T-helper 2 cell treated with Interferon-gamma antibody and Interleukin-4, amounts not matched to agents 5 μg/mL and 100 μg/mL, for 36 hours (primary cell): ENCODE results near the gene SERGEF.

Source experiments
- DNase-seq: peaks from one replicate; pipeline ENCODE4 v3.0.0; 2021; ENCODE audit warnings: low spot score
- H3K27ac Mint-ChIP-seq: one replicate; pipeline ENCODE4 v1.8.0; 2021; ENCODE audit warnings: mild to moderate bottlenecking, mixed read lengths
- H3K27me3 Mint-ChIP-seq: one replicate; pipeline ENCODE4 v1.8.0; 2021; ENCODE audit warnings: low read depth, mixed read lengths
- H3K36me3 Mint-ChIP-seq: one replicate; pipeline ENCODE4 v1.8.0; 2021; ENCODE audit warnings: low read depth, mixed read lengths
- H3K4me1 Mint-ChIP-seq: one replicate; pipeline ENCODE4 v1.8.0; 2021; ENCODE audit warnings: low read depth, mixed read lengths
- H3K4me3 Mint-ChIP-seq: one replicate; pipeline ENCODE4 v1.8.0; 2022; ENCODE audit warnings: mild to moderate bottlenecking, moderate library complexity, mixed read lengths
- H3K9me3 Mint-ChIP-seq: one replicate; pipeline ENCODE4 v1.8.0; 2021; ENCODE audit warnings: mixed read lengths

Gene SERGEF

DNA sequence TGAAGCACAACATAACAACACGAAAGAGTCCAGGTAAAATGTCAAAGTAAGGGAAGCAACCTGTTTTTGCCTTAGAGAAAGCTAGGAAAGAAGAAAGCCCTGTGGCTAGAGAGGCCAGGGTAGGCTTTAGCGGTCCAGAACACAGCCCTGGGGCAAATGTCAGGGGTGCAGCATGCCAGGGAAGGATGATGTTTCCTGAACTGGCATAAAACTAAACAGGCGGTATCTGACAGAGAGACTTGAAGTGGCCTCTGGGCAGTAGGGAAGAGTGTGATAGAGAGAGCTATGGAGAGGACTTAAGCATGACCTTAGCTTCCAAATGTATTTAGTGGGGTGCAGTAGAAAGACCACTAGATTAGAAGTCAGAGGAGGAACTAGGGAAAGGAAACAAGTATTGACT, 174.7 kb downstream of the SERGEF start:
- no peak overlapping the region for H3K4me3 Mint-ChIP-seq

DNA sequence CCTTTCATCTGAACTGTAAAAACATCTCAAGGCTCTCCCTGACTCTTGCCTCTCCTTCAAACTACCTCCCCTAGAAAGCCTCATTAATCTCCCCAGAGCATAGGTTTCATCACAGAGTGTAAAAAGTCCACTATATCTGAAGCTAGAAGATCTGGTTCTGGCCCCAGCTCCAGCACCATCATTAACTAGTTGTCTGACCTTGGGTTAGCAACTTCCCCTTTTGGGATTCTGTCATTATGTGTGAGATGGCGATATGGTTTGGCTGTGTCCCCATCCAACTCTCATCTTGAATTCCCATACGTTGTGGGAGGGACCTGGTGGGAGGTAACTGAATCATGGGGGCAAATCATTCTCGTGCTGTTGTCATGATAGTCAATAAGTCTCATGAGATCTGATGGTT, 181.0 kb downstream of the SERGEF start:
- Mint-ChIP-seq H3K4me3 (no peak overlapping the region), H3K27me3 (no peaks in the 10 kb centered on the region), H3K27ac (no peak overlapping the region), H3K4me1 (no peaks in the 10 kb centered on the region), H3K36me3 (no peaks in the 10 kb centered on the region), H3K9me3 (no peaks in the 10 kb centered on the region)
- no peak for DNase-seq

More for the DNA sequence above, 174.7 kb downstream of the SERGEF start:
- Mint-ChIP-seq H3K9me3 (no peaks in the 10 kb centered on the region), H3K36me3 (no peaks in the 10 kb centered on the region), H3K27me3 (no peaks in the 10 kb centered on the region), H3K27ac (no peak overlapping the region), H3K4me1 (peaks cover 3% of the 10 kb centered on the region)
- DNase-seq: no peak

DNA sequence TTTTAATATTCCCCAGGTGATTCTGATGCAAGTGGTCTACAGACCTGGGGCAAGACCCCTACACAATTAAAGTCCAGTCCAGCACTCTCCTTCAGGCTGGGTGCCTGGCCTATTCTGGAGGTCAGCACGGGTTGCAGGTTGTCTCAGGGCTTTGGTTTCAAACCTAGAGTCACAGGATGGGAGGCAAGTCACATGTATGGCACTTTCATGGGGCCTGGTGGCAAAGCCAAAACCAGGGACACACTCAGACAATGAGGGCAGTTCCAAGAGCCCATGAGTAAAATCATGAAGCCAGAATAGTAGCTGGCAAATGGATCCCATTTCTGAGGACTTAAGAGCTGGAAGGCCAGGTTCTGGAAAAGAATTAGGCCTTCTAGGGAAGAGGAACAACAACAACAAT, 181.6 kb downstream of the SERGEF start:
- Mint-ChIP-seq H3K27me3 (no peaks in the 10 kb centered on the region), H3K36me3 (no peaks in the 10 kb centered on the region), H3K27ac (no peak overlapping the region), H3K4me1 (no peaks in the 10 kb centered on the region), H3K4me3 (no peak overlapping the region), H3K9me3 (no peaks in the 10 kb centered on the region)
- no peak for DNase-seq

DNA sequence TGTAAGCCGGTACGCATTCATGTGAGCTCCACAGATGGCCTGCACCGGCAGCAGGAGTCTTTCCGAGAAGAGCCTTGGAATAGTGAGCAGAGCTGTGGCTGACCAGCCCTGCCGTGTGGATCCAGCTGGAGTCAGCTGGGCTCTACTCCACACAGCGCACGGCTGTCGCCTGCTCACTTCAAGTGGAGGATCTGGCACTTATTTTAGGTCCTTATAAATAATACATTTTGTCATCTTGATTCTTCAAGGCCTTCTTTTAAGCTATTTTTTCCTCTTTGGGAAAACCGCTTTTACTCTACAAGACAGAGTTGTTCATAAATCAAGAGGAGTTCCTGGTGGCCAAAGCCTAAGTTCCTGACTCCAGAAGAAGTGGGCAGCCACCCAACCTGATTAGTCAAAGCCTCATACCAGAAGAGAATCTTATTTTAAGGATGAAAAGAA, 184.5 kb downstream of the SERGEF start:
- H3K4me3 Mint-ChIP-seq: no peak overlapping the region
- no peaks in the 10 kb centered on the region for H3K36me3 Mint-ChIP-seq
- H3K27ac Mint-ChIP-seq: no peak overlapping the region
- no peaks in the 10 kb centered on the region for H3K27me3 Mint-ChIP-seq
- H3K4me1 Mint-ChIP-seq: no peaks in the 10 kb centered on the region
- DNase-seq: no peak
- H3K9me3 Mint-ChIP-seq: no peaks in the 10 kb centered on the region

DNA sequence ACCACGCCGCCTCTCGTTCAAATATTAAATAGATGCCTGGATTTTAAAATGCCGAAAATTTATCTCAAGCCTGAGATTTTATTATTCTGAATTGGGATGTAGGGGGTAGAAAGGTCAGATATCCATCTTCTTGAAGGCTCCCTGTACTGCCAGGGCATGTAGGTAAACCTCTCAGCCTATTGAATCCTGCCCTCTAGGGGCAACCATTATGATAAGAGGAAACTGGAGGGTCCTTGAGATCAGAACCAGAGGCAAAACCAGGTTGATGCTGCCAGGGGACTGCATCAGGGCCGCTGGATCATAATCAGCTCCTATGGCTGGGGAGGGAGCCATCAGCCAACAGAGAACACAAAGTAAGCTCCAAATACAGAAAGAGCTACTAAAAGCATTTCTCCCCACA, 185.8 kb downstream of the SERGEF start:
- Mint-ChIP-seq H3K9me3 (no peaks in the 10 kb centered on the region), H3K4me1 (no peaks in the 10 kb centered on the region), H3K27ac (no peak overlapping the region), H3K27me3 (no peaks in the 10 kb centered on the region), H3K4me3 (no peak overlapping the region), H3K36me3 (no peaks in the 10 kb centered on the region)
- DNase-seq: no peak

DNA sequence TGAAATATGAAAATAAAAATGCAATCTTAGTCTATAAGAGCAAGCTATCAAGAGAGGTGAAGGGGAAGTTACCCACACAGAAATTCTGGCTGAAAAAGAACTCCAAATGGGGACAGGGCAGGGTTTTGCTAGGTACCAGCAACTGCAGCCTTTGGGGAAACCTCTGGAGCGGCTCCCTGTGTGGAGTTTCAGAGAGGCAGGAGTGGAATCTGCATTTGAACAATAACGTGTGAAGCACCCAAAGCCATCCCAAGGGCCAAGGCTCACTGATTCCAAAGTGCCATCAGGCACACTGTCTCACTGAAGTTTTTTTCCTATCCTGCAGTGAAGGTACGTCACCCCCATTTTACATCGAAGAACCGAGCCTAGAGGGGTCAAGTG, 190.5 kb downstream of the SERGEF start:
- H3K4me3 Mint-ChIP-seq: no peak overlapping the region
- no peaks in the 10 kb centered on the region for H3K4me1 Mint-ChIP-seq
- DNase-seq: no peak
- H3K27ac Mint-ChIP-seq: no peak overlapping the region
- H3K27me3 Mint-ChIP-seq: no peaks in the 10 kb centered on the region
- H3K9me3 Mint-ChIP-seq: no peaks in the 10 kb centered on the region
- H3K36me3 Mint-ChIP-seq: no peaks in the 10 kb centered on the region

DNA sequence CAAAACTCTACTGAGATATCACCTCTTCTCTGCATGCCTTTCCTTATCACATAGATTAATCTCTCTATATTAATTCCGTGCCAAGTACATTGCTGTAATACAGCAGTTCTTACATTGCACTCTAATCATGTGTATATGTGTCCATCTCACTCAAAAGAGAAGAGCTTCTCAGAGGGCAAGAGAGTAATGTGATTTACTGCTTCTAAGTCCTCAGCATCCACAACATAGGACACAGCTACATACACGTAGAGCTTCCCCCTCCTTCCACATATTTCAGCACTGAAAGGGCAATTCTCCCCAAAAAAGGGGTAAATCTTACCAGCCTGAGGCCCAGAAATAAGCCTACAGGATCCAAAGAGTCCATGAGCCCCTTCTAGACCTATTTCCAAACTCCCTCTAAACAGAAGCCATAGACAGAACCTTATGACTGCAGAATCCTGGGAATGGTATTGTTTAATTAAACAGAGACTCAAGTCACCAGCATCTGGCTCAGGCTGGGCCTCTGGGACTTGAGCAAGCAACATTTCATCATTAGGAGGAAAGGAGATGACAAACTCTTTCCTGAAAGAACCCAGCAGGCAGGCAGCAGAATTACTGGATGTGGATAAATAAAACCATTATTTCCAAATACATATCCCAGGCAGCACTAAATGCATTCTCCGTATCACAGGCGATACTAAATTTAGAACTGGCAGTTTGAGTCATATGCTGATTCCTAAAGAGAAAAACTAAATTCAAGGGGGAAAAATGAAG, 191.0 kb downstream of the SERGEF start:
- no peaks in the 10 kb centered on the region for H3K4me1 Mint-ChIP-seq
- no peak overlapping the region for H3K27ac Mint-ChIP-seq
- H3K4me3 Mint-ChIP-seq: no peak overlapping the region
- H3K36me3 Mint-ChIP-seq: no peaks in the 10 kb centered on the region
- no peaks in the 10 kb centered on the region for H3K27me3 Mint-ChIP-seq
- no peak for DNase-seq
- no peaks in the 10 kb centered on the region for H3K9me3 Mint-ChIP-seq

DNA sequence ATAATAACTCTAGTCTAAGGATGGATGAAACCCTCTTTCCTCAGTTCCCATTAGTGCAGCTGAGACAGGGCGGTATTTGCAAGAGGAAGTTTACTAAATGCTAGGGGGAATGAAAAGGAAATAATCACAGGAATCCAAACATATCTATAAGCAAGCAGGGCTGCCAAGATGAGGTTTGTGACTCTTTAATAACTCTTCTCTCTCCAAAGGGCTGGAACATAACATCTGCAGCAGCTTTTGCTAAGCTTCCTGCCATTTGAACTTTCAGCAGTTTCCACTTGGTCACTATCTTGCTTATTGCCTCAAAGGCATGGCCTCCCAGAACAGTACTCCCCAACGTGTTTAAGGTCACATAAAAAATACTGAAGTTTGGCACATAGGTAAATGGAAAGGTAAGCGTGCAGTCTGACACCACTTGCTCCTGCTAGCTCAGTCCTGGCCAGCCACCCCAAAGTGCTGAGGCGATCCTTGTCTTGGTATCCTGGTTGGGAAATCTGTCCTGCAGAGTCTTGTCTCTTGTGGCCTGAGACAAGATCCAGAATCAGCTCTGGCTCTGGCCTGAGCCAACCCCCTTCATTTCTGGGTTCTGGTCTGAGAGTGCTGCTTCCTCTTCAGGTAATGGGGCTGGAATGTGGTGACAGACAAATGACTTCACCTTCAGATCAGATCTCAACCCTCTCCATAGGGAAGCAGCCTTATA, 196.5 kb downstream of the SERGEF start:
- Mint-ChIP-seq H3K27ac (no peak overlapping the region), H3K36me3 (no peaks in the 10 kb centered on the region), H3K4me1 (peaks cover 2% of the 10 kb centered on the region), H3K27me3 (no peaks in the 10 kb centered on the region), H3K9me3 (no peaks in the 10 kb centered on the region), H3K4me3 (no peak overlapping the region)
- DNase-seq: no peak

DNA sequence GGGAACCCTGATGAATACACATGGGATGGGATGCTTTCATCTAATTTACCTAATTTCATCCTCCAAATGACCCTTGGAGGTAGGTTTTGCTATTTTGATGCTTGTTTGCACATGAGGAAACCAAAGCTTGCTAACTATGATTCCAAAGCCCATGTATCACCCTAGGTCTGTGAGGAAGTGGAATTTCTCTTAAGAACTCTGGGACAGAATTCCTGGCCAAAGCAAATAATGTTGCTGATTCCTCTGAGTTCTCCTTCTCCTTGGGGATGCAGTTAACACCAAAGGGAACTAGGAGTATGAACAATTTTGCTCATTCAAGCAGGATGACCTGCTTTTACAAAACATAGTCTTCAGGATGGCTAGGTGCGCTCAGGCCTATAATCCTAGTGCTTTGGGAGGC, 198.3 kb downstream of the SERGEF start:
- Mint-ChIP-seq H3K4me1 (peaks cover 2% of the 10 kb centered on the region), H3K4me3 (no peak overlapping the region), H3K27ac (no peak overlapping the region), H3K36me3 (no peaks in the 10 kb centered on the region), H3K27me3 (no peaks in the 10 kb centered on the region), H3K9me3 (no peaks in the 10 kb centered on the region)
- DNase-seq: no peak

DNA sequence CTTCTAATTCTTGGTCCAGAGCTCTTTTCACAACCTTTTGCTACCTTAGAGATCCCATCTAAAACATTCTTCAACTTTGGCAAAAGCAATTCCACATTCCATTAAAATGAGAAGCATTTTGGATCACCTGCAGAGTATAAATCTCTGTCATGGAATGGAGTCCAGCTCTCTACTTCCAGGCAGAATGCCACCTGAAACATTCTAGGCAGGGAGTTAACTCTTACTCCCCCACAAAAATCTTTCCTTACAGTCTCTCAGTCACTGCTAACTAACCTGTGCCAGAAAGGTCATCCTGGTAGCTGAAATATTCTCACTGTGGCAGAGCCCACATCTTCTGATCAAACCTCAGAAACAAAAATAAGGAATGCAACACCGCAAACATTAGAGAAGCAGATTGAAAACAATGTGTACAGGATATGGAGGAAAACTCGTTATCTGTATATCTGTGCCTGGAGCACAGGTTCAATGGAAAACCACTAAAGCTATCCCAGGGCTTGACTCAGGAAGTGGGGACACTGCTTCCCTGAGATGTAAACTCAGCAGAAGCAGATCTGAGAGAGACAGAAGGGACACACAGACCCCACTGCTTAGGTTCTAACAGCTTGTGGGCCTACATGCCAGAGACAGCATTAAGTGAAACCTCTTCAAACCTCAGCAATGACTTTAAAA, 199.3 kb downstream of the SERGEF start:
- Mint-ChIP-seq H3K4me1 (peaks cover 2% of the 10 kb centered on the region), H3K4me3 (no peak overlapping the region), H3K27ac (no peak overlapping the region), H3K27me3 (no peaks in the 10 kb centered on the region), H3K9me3 (no peaks in the 10 kb centered on the region), H3K36me3 (no peaks in the 10 kb centered on the region)
- no peak for DNase-seq

DNA sequence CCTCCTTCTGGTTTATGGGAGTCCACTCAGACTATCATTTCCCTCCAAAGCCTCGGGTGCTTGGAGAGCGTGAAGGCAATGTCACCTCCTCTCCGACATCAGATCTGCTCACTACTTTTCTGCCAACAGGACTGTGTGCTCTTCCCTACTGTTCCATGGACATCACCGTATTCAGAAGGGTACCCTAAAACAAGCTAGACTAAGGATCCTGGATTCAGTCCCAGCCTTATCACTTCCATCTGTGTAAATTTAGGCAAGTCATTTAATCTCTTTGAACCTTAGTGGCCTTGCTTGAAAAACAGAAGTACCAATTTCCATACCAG, 200.0 kb downstream of the SERGEF start:
- H3K27ac Mint-ChIP-seq: no peak overlapping the region
- no peaks in the 10 kb centered on the region for H3K27me3 Mint-ChIP-seq
- H3K36me3 Mint-ChIP-seq: no peaks in the 10 kb centered on the region
- no peak for DNase-seq
- no peak overlapping the region for H3K4me3 Mint-ChIP-seq
- peaks cover 2% of the 10 kb centered on the region for H3K4me1 Mint-ChIP-seq
- no peaks in the 10 kb centered on the region for H3K9me3 Mint-ChIP-seq

DNA sequence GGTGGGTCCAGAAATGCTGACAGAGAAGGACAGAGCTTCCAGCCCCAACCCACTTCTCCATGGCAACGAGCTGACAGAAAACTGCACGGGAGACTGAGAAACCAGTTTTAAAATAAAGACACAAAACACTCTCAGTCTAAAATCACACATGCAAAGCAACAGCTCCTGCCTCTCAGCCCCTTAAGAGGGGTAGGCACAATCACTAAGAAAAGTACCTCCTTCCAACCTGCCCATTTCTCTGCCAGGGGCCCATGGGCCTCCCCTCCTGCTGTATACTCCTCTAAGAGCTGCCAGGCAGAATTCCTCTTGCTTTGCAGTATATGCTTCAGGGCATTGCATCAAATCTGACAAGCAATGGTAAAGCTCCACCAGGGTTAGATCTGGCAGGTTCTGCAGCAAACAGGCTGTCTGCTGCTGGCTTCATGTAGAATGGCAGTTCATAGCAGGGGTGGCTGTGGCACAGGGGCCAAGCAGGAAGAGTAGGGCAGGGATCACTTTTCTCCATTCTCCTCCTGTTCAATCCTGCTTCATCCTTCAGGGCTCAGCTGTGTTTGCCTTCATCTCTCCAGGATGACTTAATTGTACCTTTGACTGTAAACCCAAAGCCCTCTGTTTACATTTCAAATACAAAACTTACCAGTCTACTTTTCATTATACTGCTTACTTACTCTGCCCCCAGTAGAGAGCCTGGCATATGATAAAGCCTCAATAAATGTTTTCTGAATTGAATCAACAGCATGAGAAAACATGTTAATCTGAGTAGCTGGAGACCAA, 200.6 kb downstream of the SERGEF start:
- Mint-ChIP-seq H3K9me3 (no peaks in the 10 kb centered on the region), H3K27me3 (no peaks in the 10 kb centered on the region)
- DNase-seq: no peak

DNA sequence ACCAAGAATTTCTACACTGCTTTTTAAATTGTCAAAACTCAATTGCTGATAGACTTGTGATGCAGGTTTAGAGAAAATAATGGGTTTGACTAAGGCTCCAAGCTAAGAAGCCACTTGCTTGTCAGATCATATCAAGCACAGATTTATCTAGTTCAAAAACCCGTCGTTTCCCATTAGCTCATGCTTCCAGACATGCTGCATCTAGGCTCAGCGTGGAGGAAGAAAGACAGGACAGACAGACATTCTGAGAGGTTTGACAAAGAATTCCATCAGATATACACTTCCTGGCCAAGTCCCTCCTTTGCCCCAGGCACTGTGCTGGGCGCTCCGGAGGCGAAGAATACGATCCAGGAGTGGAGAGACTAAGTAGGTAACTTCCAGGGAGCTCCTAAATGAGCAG, 201.5 kb downstream of the SERGEF start:
- Mint-ChIP-seq H3K4me3 (no peak overlapping the region), H3K9me3 (no peaks in the 10 kb centered on the region), H3K4me1 (peaks cover 2% of the 10 kb centered on the region), H3K27ac (no peak overlapping the region), H3K27me3 (no peaks in the 10 kb centered on the region), H3K36me3 (no peaks in the 10 kb centered on the region)
- DNase-seq: no peak

More for the DNA sequence above, 200.6 kb downstream of the SERGEF start:
- Mint-ChIP-seq H3K4me3 (no peak overlapping the region), H3K4me1 (peaks cover 2% of the 10 kb centered on the region), H3K27ac (no peak overlapping the region), H3K36me3 (no peaks in the 10 kb centered on the region)

DNA sequence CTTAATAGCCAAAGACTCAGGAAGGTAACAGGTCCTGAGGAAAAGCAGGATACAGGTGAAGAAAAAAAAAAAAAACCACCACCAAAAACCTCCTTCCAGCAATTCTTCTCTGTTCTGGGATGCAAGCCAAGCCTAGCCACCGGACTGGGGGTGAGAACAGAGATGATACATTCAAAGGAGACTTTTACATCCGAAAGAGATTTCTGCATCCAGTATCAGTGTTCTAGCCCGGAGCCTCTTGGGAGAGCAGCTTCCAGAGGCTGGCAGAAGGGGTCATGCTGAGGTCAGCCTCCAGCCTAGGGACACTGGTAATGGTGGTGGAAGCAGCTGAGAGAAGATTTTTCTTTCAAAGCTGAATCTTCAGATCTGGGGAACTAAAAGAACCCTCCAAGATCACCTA, 202.1 kb downstream of the SERGEF start:
- Mint-ChIP-seq H3K36me3 (no peaks in the 10 kb centered on the region), H3K9me3 (no peaks in the 10 kb centered on the region), H3K4me1 (peaks cover 2% of the 10 kb centered on the region), H3K4me3 (no peak overlapping the region), H3K27ac (no peak overlapping the region), H3K27me3 (no peaks in the 10 kb centered on the region)
- DNase-seq: no peak
